Fibroblast of lung (primary cell): ENCODE data around the gene UCP2. TPM values are rescaled to one million over a fixed set of nuclear protein-coding genes. Genes with fewer than 3 reads are reported as not detected.
A peak's percentile ranks its signal among the peaks of the same experiment; 100 is the strongest.

Experiments
- DNase-seq, 2 donors: peaks; one replicate each; pipeline versions ENCODE4 v3.0.0 to v3.0.0-alpha.2; 2010; ENCODE audit warnings: low read depth in 2 of 2
- H2AFZ ChIP-seq: 2 replicates; pipeline ENCODE4 v1.5.1; 2012; ENCODE audit warnings: low read length, control low read depth, inconsistent platforms
- H3K27ac ChIP-seq: 2 replicates; pipeline ENCODE4 v1.5.1; 2011; ENCODE audit warnings: low read length, control low read depth; ENCODE audit not compliant: insufficient read depth
- H3K27me3 ChIP-seq: 2 replicates; pipeline ENCODE4 v1.5.1; 2011; ENCODE audit warnings: mild to moderate bottlenecking, low read length; ENCODE audit not compliant: control insufficient read depth, insufficient read depth
- H3K36me3 ChIP-seq: 2 replicates; pipeline ENCODE4 v1.5.1; 2011; ENCODE audit warnings: low read length; ENCODE audit not compliant: control insufficient read depth, insufficient read depth
- H3K4me1 ChIP-seq: 2 replicates; pipeline ENCODE4 v1.5.1; 2011; ENCODE audit warnings: low read length; ENCODE audit not compliant: control insufficient read depth, insufficient read depth; ENCODE audit errors: extremely low read depth
- H3K4me2 ChIP-seq: 2 replicates; pipeline ENCODE4 v1.5.1; 2011; ENCODE audit warnings: low read length, control low read depth; ENCODE audit not compliant: insufficient read depth; ENCODE audit errors: extremely low read depth
- H3K4me3 ChIP-seq, 4 experiments: fragments of 200-600 bp in 1 of 4; sonication (generic) in 1 of 4; replicated peaks in 1 of 4; 2 replicates each; pipeline ENCODE4 v1.5.1; 2011 to 2016; ENCODE audit warnings: low read length in 4 of 4, low read depth in 3 of 4, mild to moderate bottlenecking in 3 of 4, control low read depth in 2 of 4, inconsistent platforms in 1 of 4, mixed read lengths in 1 of 4; ENCODE audit not compliant: insufficient read depth in 1 of 4; ENCODE audit errors: control extremely low read depth in 1 of 4
- H3K79me2 ChIP-seq: 2 replicates; pipeline ENCODE4 v1.5.1; 2012; ENCODE audit warnings: mild to moderate bottlenecking, low read length, inconsistent platforms; ENCODE audit not compliant: control insufficient read depth, insufficient read depth
- H3K9ac ChIP-seq: 2 replicates; pipeline ENCODE4 v1.5.1; 2011; ENCODE audit warnings: mild to moderate bottlenecking, low read length, control low read depth; ENCODE audit not compliant: insufficient read depth
- H3K9me3 ChIP-seq: 2 replicates; pipeline ENCODE4 v1.5.1; 2012; ENCODE audit warnings: low read depth, low read length; ENCODE audit not compliant: control insufficient read depth, insufficient read depth
- H4K20me1 ChIP-seq: 2 replicates; pipeline ENCODE4 v1.5.1; 2011; ENCODE audit warnings: low read length; ENCODE audit not compliant: control insufficient read depth, insufficient read depth; ENCODE audit errors: extremely low read depth
- EZH2 ChIP-seq: IDR thresholded peaks from 2 replicates; pipeline ENCODE4 v1.5.1; 2012; ENCODE audit warnings: low read length, control low read depth, mild to moderate bottlenecking; ENCODE audit errors: missing control alignments
- polyA plus RNA-seq, 2 donors: library from polyadenylated mRNA; depleted of rRNA in 1 of 2; stranded (reverse) in 1 of 2; unstranded in 1 of 2; fragments of >200 nt; gene quantifications; 2 replicates each; pipeline ENCODE4 v1.2.1, GENCODE V29; 2011 to 2012; ENCODE audit warnings: missing spikeins in 1 of 2
- total RNA-seq: library from RNA; depleted of rRNA; stranded (reverse); fragments of >200 nt; gene quantifications from 2 replicates; pipeline ENCODE4 v1.2.1, GENCODE V29; 2014
- TF ChIP-seq, protein P1 (sequence below), 2 donors: IDR thresholded peaks in 1 of 2; conservative IDR thresholded peaks in 1 of 2; 1 replicate in 1 of 2; 2 replicates in 1 of 2; pipeline ENCODE4 v1.5.1; 2011 to 2012; ENCODE audit warnings: low read length in 2 of 2, control low read depth in 1 of 2, inconsistent platforms in 1 of 2, low read depth in 1 of 2, mild to moderate bottlenecking in 1 of 2

The UCP2 gene
- total and polyA plus RNA-seq, 2 donors (not counting 1 experiment from before 2014, with no cell fraction given), result 4.8 to 11.5 TPM

DNA sequence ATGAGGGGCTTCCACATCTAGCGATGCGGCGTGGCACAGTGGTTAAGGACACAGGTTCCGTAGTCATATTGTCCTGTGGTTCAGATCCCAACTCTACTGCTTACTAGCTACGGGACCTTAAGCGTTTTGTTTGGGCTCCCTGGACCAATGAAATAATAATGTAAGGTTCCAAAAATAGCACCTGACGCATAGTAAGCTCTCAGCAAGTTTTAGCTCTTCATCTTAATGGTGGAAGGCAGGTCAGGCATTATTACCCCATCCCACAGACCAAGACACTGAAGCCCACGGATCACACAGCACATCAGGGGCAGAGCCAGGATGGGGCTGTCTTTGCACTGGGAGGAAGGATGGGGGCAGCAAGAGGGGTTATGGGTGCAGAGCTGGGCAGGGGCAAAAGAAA is 18.8 kb downstream of the UCP2 start:
- no peak overlapping the region for H3K27ac ChIP-seq
- H4K20me1 ChIP-seq, result no peaks in the 10 kb centered on the region
- H3K4me2 ChIP-seq, result peak overlapping the region; percentile 19
- H3K4me1 ChIP-seq, result peaks cover 2% of the 10 kb centered on the region
- peak overlapping the region; percentile 35 for H2AFZ ChIP-seq
- no peaks in the 10 kb centered on the region for H3K27me3 ChIP-seq
- H3K9me3 ChIP-seq, result no peaks in the 10 kb centered on the region
- no peak for DNase-seq
- H3K79me2 ChIP-seq, result no peaks in the 10 kb centered on the region
- H3K36me3 ChIP-seq, result no peaks in the 10 kb centered on the region
- H3K4me3 ChIP-seq, result no peak overlapping the region
- no peak for TF ChIP-seq EZH2
- TF ChIP-seq, protein P1, sequence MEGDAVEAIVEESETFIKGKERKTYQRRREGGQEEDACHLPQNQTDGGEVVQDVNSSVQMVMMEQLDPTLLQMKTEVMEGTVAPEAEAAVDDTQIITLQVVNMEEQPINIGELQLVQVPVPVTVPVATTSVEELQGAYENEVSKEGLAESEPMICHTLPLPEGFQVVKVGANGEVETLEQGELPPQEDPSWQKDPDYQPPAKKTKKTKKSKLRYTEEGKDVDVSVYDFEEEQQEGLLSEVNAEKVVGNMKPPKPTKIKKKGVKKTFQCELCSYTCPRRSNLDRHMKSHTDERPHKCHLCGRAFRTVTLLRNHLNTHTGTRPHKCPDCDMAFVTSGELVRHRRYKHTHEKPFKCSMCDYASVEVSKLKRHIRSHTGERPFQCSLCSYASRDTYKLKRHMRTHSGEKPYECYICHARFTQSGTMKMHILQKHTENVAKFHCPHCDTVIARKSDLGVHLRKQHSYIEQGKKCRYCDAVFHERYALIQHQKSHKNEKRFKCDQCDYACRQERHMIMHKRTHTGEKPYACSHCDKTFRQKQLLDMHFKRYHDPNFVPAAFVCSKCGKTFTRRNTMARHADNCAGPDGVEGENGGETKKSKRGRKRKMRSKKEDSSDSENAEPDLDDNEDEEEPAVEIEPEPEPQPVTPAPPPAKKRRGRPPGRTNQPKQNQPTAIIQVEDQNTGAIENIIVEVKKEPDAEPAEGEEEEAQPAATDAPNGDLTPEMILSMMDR (conservative IDR thresholded peaks at IDR 0.05 in 1 of 2, IDR thresholded peaks at IDR 0.05 in 1 of 2; ENCODE audit: low read depth in 1 of 2, low read length in 2 of 2), result no peak
- H3K9ac ChIP-seq, result no peak overlapping the region

DNA sequence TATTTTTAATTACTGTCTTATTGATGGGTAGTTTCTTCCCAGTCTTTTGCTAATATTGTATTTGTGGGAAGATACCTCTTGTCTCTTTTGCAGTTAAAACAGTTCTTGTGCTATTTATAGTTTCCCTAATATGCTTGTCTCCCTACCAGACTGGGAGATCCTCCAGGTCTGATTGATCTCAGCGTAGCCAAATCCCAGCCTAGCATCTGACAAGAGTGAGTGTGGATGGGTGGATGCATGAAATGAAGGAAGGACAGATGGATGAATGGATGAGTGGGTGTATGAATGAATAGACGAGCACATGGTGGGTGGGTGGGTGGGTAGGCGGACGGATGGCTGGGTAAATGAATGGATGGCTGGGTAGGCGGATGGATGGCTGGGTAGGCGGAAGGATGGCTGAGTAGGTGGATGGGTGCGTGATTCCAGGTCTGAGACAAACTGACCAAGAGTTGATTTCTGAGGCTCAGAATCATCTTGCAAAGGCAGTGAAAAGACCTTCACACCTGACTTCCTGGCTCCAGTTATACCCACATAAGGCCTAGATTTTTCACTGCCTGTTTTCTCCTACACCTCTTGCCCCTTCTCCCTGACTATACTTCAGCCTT is 20.4 kb downstream of the UCP2 start:
- Histone ChIP-seq H4K20me1 (no peaks in the 10 kb centered on the region), H3K9ac (no peak overlapping the region), H3K79me2 (no peaks in the 10 kb centered on the region), H3K4me3 (no peak overlapping the region), H2AFZ (no peak overlapping the region), H3K36me3 (no peaks in the 10 kb centered on the region), H3K9me3 (no peaks in the 10 kb centered on the region), H3K27me3 (no peaks in the 10 kb centered on the region), H3K4me2 (no peak overlapping the region), H3K27ac (no peak overlapping the region), H3K4me1 (peaks cover 2% of the 10 kb centered on the region)
- TF ChIP-seq, protein P1 (conservative IDR thresholded peaks at IDR 0.05 in 1 of 2, IDR thresholded peaks at IDR 0.05 in 1 of 2; ENCODE audit: low read depth in 1 of 2, low read length in 2 of 2), result no peak
- DNase-seq, result no peak

DNA sequence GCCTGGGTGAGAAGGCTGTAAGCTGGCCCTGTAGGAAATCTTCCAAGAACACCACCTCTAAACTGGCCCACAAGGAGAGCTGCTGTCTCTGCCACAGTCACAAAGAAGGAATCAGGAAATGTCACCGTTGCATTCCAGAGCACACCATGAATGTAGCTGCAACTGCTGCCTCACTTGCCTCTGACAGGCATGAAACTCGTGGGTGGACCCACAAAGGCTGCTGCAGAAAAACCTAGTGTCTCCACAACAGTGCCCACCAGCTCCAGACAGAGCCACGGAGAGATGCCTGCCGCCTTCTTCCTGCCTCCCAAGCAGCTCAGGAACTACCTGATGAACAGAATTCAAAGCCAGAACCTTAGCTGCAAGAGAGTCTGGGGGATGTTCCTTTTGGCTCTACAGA is 21.3 kb downstream of the UCP2 start:
- no peak overlapping the region for H2AFZ ChIP-seq

More for the DNA sequence above, 21.3 kb downstream of the UCP2 start:
- H3K79me2 ChIP-seq, result no peaks in the 10 kb centered on the region
- no peak overlapping the region for H3K9ac ChIP-seq
- TF ChIP-seq EZH2, result no peak
- TF ChIP-seq, protein P1 (conservative IDR thresholded peaks at IDR 0.05 in 1 of 2, IDR thresholded peaks at IDR 0.05 in 1 of 2; ENCODE audit: low read depth in 1 of 2, low read length in 2 of 2), result no peak
- H3K27ac ChIP-seq, result no peak overlapping the region
- DNase-seq, result peak in 1 of 2 donors; percentile 66
- no peaks in the 10 kb centered on the region for H3K36me3 ChIP-seq
- H3K4me2 ChIP-seq, result no peak overlapping the region
- no peak overlapping the region for H3K4me3 ChIP-seq
- H3K9me3 ChIP-seq, result no peaks in the 10 kb centered on the region
- H3K27me3 ChIP-seq, result no peaks in the 10 kb centered on the region
- peaks cover 2% of the 10 kb centered on the region for H3K4me1 ChIP-seq
- no peaks in the 10 kb centered on the region for H4K20me1 ChIP-seq
